ENCODE data around the gene COA6. TPM values are rescaled to one million over a fixed set of nuclear protein-coding genes. Genes with fewer than 3 reads are reported as not detected.

COA6 gene
- total and polyA plus RNA-seq, 2 of the 13 experiments (the other 11 are each of a cell fraction or from before 2014, with no cell fraction given), result 32.4 to 104 TPM

- TF ChIP-seq GTF3A (CRISPR knock-in tag; conservative IDR thresholded peaks at IDR 0.05), result no peak
- no peak for TF ChIP-seq ZZZ3 (CRISPR knock-in tag; IDR thresholded peaks at IDR 0.05; ENCODE audit: borderline replicate concordance)
- TF ChIP-seq ARID3A (IDR thresholded peaks at IDR 0.05; ENCODE audit: low read depth, low read length), result no peak
- TF ChIP-seq PREB (CRISPR knock-in tag; IDR thresholded peaks at IDR 0.05), result no peak
- peak; percentile 60 for TF ChIP-seq NR2F2 (IDR thresholded peaks at IDR 0.05; ENCODE audit: borderline replicate concordance, low read depth)
- no peak for TF ChIP-seq ZNF234 (CRISPR knock-in tag; conservative IDR thresholded peaks at IDR 0.05)
- no peak for TF ChIP-seq HES4 (CRISPR knock-in tag; IDR thresholded peaks at IDR 0.05; ENCODE audit: borderline replicate concordance)
- TF ChIP-seq ZBTB38 (CRISPR knock-in tag; IDR thresholded peaks at IDR 0.05), result peak; percentile 71; the same call in 1 of the 2 replicates
- TF ChIP-seq ZNF772 (CRISPR knock-in tag; IDR thresholded peaks at IDR 0.05), result peak; percentile 80
- TF ChIP-seq MYPOP (CRISPR knock-in tag; IDR thresholded peaks at IDR 0.05), result no peak
- TF ChIP-seq ERF (CRISPR knock-in tag; IDR thresholded peaks at IDR 0.05), result peak; percentile 70; the same call in 1 of the 2 replicates
- TF ChIP-seq ZNF44 (CRISPR knock-in tag; IDR thresholded peaks at IDR 0.05), result no peak
- no peak for TF ChIP-seq ZFP36 (IDR thresholded peaks at IDR 0.05; ENCODE audit: borderline replicate concordance, low read depth, low read length, partially characterized antibody)
- no peak for TF ChIP-seq RBFOX2 (IDR thresholded peaks at IDR 0.05; ENCODE audit: low read depth, low read length)
- TF ChIP-seq ZNF382 (CRISPR knock-in tag; IDR thresholded peaks at IDR 0.05; ENCODE audit: borderline replicate concordance), result no peak
- peak; percentile 80; the same call in 1 of the 2 replicates for TF ChIP-seq RFXAP (CRISPR knock-in tag; IDR thresholded peaks at IDR 0.05; ENCODE audit: borderline replicate concordance)
- TF ChIP-seq ZNF350 (CRISPR knock-in tag; IDR thresholded peaks at IDR 0.05; ENCODE audit: borderline replicate concordance, low read depth), result peak; percentile 51; the same call in 1 of the 2 replicates
- TF ChIP-seq ZSCAN25 (CRISPR knock-in tag; IDR thresholded peaks at IDR 0.05), result peak; percentile 96
- no peak for TF ChIP-seq ZNF296 (CRISPR knock-in tag; conservative IDR thresholded peaks at IDR 0.05)
- no peak for TF ChIP-seq ZNF83 (CRISPR knock-in tag; IDR thresholded peaks at IDR 0.05; ENCODE audit: borderline replicate concordance)
- no peak for TF ChIP-seq ZNF562 (CRISPR knock-in tag; IDR thresholded peaks at IDR 0.05; ENCODE audit: borderline replicate concordance)
- no peak for TF ChIP-seq IKZF4 (CRISPR knock-in tag; IDR thresholded peaks at IDR 0.05; ENCODE audit: borderline replicate concordance, low read depth, not compliant biosample characterization)
- TF ChIP-seq SMAD1 (CRISPR knock-in tag; IDR thresholded peaks at IDR 0.05; ENCODE audit: borderline replicate concordance, low read depth), result no peak
- peak; percentile 57; the same call in 1 of the 2 replicates for TF ChIP-seq ZNF557 (CRISPR knock-in tag; IDR thresholded peaks at IDR 0.05)
- no peak for TF ChIP-seq SCMH1 (CRISPR knock-in tag; IDR thresholded peaks at IDR 0.05; ENCODE audit: borderline replicate concordance)
- TF ChIP-seq ZFP90 (CRISPR knock-in tag; IDR thresholded peaks at IDR 0.05; ENCODE audit: borderline replicate concordance), result no peak
- no peak for TF ChIP-seq MAFK (conservative IDR thresholded peaks at IDR 0.05 in 1 of 2, IDR thresholded peaks at IDR 0.05 in 1 of 2; ENCODE audit: low read length in 2 of 2)
- no peak for TF ChIP-seq ZNF720 (CRISPR knock-in tag; IDR thresholded peaks at IDR 0.05)
Observed at GRCh38 chr1:234327577-234328164, 45.6 kb upstream of the COA6 start (continued).

Data from HepG2 (cell line).